ENCODE data around the gene FRMD3. TPM values are rescaled to one million over a fixed set of nuclear protein-coding genes. Genes with fewer than 3 reads are reported as not detected.

The FRMD3 gene
- total and polyA plus RNA-seq, 4 donors, result 1.8 to 7.4 (median 6.0) TPM

GRCh38 chr9:83280268-83280667 lies 257.9 kb downstream of the FRMD3 start:
- intact Hi-C loops (cut with DNase I), result no loop called here
- H3K36me3 ChIP-seq (ENCODE audit: control insufficient read depth in 1 of 2, insufficient read depth in 2 of 2, low read length in 1 of 2), result peaks cover 0 to 2% of the 10 kb centered on the region in 2 donors
- no peak for ATAC-seq (ENCODE audit: low FRiP score)
- H3K27ac ChIP-seq (ENCODE audit: low read depth in 1 of 2, low read length in 2 of 2), result no peak overlapping the region
- no peaks in the 10 kb centered on the region for H3K27me3 ChIP-seq (ENCODE audit: control insufficient read depth in 1 of 2, insufficient read depth in 2 of 2, low read length in 1 of 2)
- H3K4me1 ChIP-seq (ENCODE audit: control insufficient read depth in 1 of 2, insufficient read depth in 2 of 2, low read length in 2 of 2), result peaks cover 3% of the 10 kb centered on the region in 2 donors
- no peaks in the 10 kb centered on the region for H3K9me3 ChIP-seq (ENCODE audit: control insufficient read depth, low read length)
- 85 to 91% methylated on average over 5 of the region's 5 CpGs for WGBS, 2 donors
- no peak overlapping the region for H3K4me3 ChIP-seq (ENCODE audit: low read length in 2 of 2)
- no peak for DNase-seq

- ATAC-seq (ENCODE audit: low FRiP score) (no peak), DNase-seq (no peak)
- H3K27me3 ChIP-seq (ENCODE audit: control insufficient read depth in 1 of 2, insufficient read depth in 2 of 2, low read length in 1 of 2), result no peaks in the 10 kb centered on the region
- intact Hi-C loops (cut with DNase I), result no loop called here
- H3K36me3 ChIP-seq (ENCODE audit: control insufficient read depth in 1 of 2, insufficient read depth in 2 of 2, low read length in 1 of 2), result peaks cover 0 to 2% of the 10 kb centered on the region in 2 donors
- no peaks in the 10 kb centered on the region for H3K9me3 ChIP-seq (ENCODE audit: control insufficient read depth, low read length)
- no peak overlapping the region for H3K27ac ChIP-seq (ENCODE audit: low read depth in 1 of 2, low read length in 2 of 2)
- WGBS, 2 donors, result 78 to 88% methylated on average over 5 of the region's 5 CpGs
- no peaks in the 10 kb centered on the region for H3K4me1 ChIP-seq (ENCODE audit: control insufficient read depth in 1 of 2, insufficient read depth in 2 of 2, low read length in 2 of 2)
- no peak overlapping the region for H3K4me3 ChIP-seq (ENCODE audit: low read length in 2 of 2)
These were observed 263.4 kb downstream of the FRMD3 start for GRCh38 chr9:83274787-83275186.

- 41 to 44% methylated on average over 2 of the region's 2 CpGs for WGBS, 2 donors
- H3K4me1 ChIP-seq (ENCODE audit: control insufficient read depth in 1 of 2, insufficient read depth in 2 of 2, low read length in 2 of 2), result peaks cover 0 to under 1% of the 10 kb centered on the region in 2 donors
- no peak overlapping the region for H3K4me3 ChIP-seq (ENCODE audit: low read length in 2 of 2)
- DNase-seq, result no peak
- no peaks in the 10 kb centered on the region for H3K9me3 ChIP-seq (ENCODE audit: control insufficient read depth, low read length)
- no peak overlapping the region for H3K27ac ChIP-seq (ENCODE audit: low read depth in 1 of 2, low read length in 2 of 2)
- peaks cover 0 to 2% of the 10 kb centered on the region in 2 donors for H3K36me3 ChIP-seq (ENCODE audit: control insufficient read depth in 1 of 2, insufficient read depth in 2 of 2, low read length in 1 of 2)
- no peaks in the 10 kb centered on the region for H3K27me3 ChIP-seq (ENCODE audit: control insufficient read depth in 1 of 2, insufficient read depth in 2 of 2, low read length in 1 of 2)
- no peak for ATAC-seq (ENCODE audit: low FRiP score)
- intact Hi-C loops (cut with DNase I), result no loop called here
These were observed 266.5 kb downstream of the FRMD3 start for GRCh38 chr9:83271665-83272071.

GRCh38 chr9:83270116-83270515 lies 268.1 kb downstream of the FRMD3 start:
- H3K9me3 ChIP-seq (ENCODE audit: control insufficient read depth, low read length), result no peaks in the 10 kb centered on the region
- H3K27me3 ChIP-seq (ENCODE audit: control insufficient read depth in 1 of 2, insufficient read depth in 2 of 2, low read length in 1 of 2), result no peaks in the 10 kb centered on the region
- DNase-seq, result no peak
- peaks cover 0 to 5% of the 10 kb centered on the region in 2 donors for H3K4me1 ChIP-seq (ENCODE audit: control insufficient read depth in 1 of 2, insufficient read depth in 2 of 2, low read length in 2 of 2)
- ATAC-seq (ENCODE audit: low FRiP score), result no peak
- no peak overlapping the region for H3K27ac ChIP-seq (ENCODE audit: low read depth in 1 of 2, low read length in 2 of 2)
- H3K36me3 ChIP-seq (ENCODE audit: control insufficient read depth in 1 of 2, insufficient read depth in 2 of 2, low read length in 1 of 2), result no peaks in the 10 kb centered on the region
- intact Hi-C loops (cut with DNase I), result no loop called here
- H3K4me3 ChIP-seq (ENCODE audit: low read length in 2 of 2), result no peak overlapping the region
- WGBS, 2 donors, result 29 to 39% methylated on average over 3 of the region's 3 CpGs

- 42 to 57% methylated on average over 5 of the region's 5 CpGs for WGBS, 2 donors
- DNase-seq (no peak), ATAC-seq (ENCODE audit: low FRiP score) (no peak)
- intact Hi-C loops (cut with DNase I), result no loop called here
- Histone ChIP-seq H3K4me3 (ENCODE audit: low read length in 2 of 2) (no peak overlapping the region), H3K36me3 (ENCODE audit: control insufficient read depth in 1 of 2, insufficient read depth in 2 of 2, low read length in 1 of 2) (no peaks in the 10 kb centered on the region), H3K4me1 (ENCODE audit: control insufficient read depth in 1 of 2, insufficient read depth in 2 of 2, low read length in 2 of 2) (peaks cover 0 to 5% of the 10 kb centered on the region in 2 donors), H3K9me3 (ENCODE audit: control insufficient read depth, low read length) (no peaks in the 10 kb centered on the region), H3K27me3 (ENCODE audit: control insufficient read depth in 1 of 2, insufficient read depth in 2 of 2, low read length in 1 of 2) (no peaks in the 10 kb centered on the region), H3K27ac (ENCODE audit: low read depth in 1 of 2, low read length in 2 of 2) (no peak overlapping the region)
These were observed 270.5 kb downstream of the FRMD3 start for GRCh38 chr9:83267741-83268140.

- no peaks in the 10 kb centered on the region for H3K9me3 ChIP-seq (ENCODE audit: control insufficient read depth, low read length)
- no peak overlapping the region for H3K4me3 ChIP-seq (ENCODE audit: low read length in 2 of 2)
- H3K36me3 ChIP-seq (ENCODE audit: control insufficient read depth in 1 of 2, insufficient read depth in 2 of 2, low read length in 1 of 2), result no peaks in the 10 kb centered on the region
- 7 to 10% methylated on average over 11 of the region's 11 CpGs for WGBS, 2 donors
- no peak for DNase-seq
- ATAC-seq (ENCODE audit: low FRiP score), result peak; percentile 29
- H3K27me3 ChIP-seq (ENCODE audit: control insufficient read depth in 1 of 2, insufficient read depth in 2 of 2, low read length in 1 of 2), result no peaks in the 10 kb centered on the region
- H3K4me1 ChIP-seq (ENCODE audit: control insufficient read depth in 1 of 2, insufficient read depth in 2 of 2, low read length in 2 of 2), result peaks cover 0 to 5% of the 10 kb centered on the region in 2 donors
- H3K27ac ChIP-seq (ENCODE audit: low read depth in 1 of 2, low read length in 2 of 2), result no peak overlapping the region
- intact Hi-C loops (cut with DNase I), result no loop called here
These were observed 271.3 kb downstream of the FRMD3 start for GRCh38 chr9:83266666-83267496.

- no peak for ATAC-seq (ENCODE audit: low FRiP score)
- Histone ChIP-seq H3K27me3 (ENCODE audit: control insufficient read depth in 1 of 2, insufficient read depth in 2 of 2, low read length in 1 of 2) (no peaks in the 10 kb centered on the region), H3K36me3 (ENCODE audit: control insufficient read depth in 1 of 2, insufficient read depth in 2 of 2, low read length in 1 of 2) (no peaks in the 10 kb centered on the region), H3K9me3 (ENCODE audit: control insufficient read depth, low read length) (no peaks in the 10 kb centered on the region), H3K4me1 (ENCODE audit: control insufficient read depth in 1 of 2, insufficient read depth in 2 of 2, low read length in 2 of 2) (peaks cover 0 to 5% of the 10 kb centered on the region in 2 donors), H3K4me3 (ENCODE audit: low read length in 2 of 2) (no peak overlapping the region), H3K27ac (ENCODE audit: low read depth in 1 of 2, low read length in 2 of 2) (no peak overlapping the region)
- intact Hi-C loops (cut with DNase I), result no loop called here
- WGBS, 2 donors, result 50 to 70% methylated on average over 2 of the region's 2 CpGs
- no peak for DNase-seq
These were observed 271.9 kb downstream of the FRMD3 start for GRCh38 chr9:83266331-83266665.

- ATAC-seq (ENCODE audit: low FRiP score), result no peak
- intact Hi-C loops (cut with DNase I), result no loop called here
- H3K27ac ChIP-seq (ENCODE audit: low read depth in 1 of 2, low read length in 2 of 2), result no peak overlapping the region
These were observed 273.9 kb downstream of the FRMD3 start for GRCh38 chr9:83264315-83264714.

GRCh38 chr9:83259558-83259957 lies 278.6 kb downstream of the FRMD3 start:
- ATAC-seq (ENCODE audit: low FRiP score) (no peak), DNase-seq (no peak)
- H3K4me3 ChIP-seq (ENCODE audit: low read length in 2 of 2), result no peak overlapping the region
- no peak overlapping the region for H3K27ac ChIP-seq (ENCODE audit: low read depth in 1 of 2, low read length in 2 of 2)
- 96 to 99% methylated on average over 1 of the region's 1 CpG for WGBS, 2 donors
- no peaks in the 10 kb centered on the region for H3K9me3 ChIP-seq (ENCODE audit: control insufficient read depth, low read length)
- H3K36me3 ChIP-seq (ENCODE audit: control insufficient read depth in 1 of 2, insufficient read depth in 2 of 2, low read length in 1 of 2), result no peaks in the 10 kb centered on the region
- H3K27me3 ChIP-seq (ENCODE audit: control insufficient read depth in 1 of 2, insufficient read depth in 2 of 2, low read length in 1 of 2), result no peaks in the 10 kb centered on the region
- intact Hi-C loops (cut with DNase I), result no loop called here
- H3K4me1 ChIP-seq (ENCODE audit: control insufficient read depth in 1 of 2, insufficient read depth in 2 of 2, low read length in 2 of 2), result no peaks in the 10 kb centered on the region

More at GRCh38 chr9:83264315-83264714, 273.9 kb downstream of the FRMD3 start:
- 97 to 100% methylated on average over 2 of the region's 2 CpGs for WGBS, 2 donors
- no peaks in the 10 kb centered on the region for H3K36me3 ChIP-seq (ENCODE audit: control insufficient read depth in 1 of 2, insufficient read depth in 2 of 2, low read length in 1 of 2)
- H3K9me3 ChIP-seq (ENCODE audit: control insufficient read depth, low read length), result no peaks in the 10 kb centered on the region
- H3K4me1 ChIP-seq (ENCODE audit: control insufficient read depth in 1 of 2, insufficient read depth in 2 of 2, low read length in 2 of 2), result peaks cover 0 to 5% of the 10 kb centered on the region in 2 donors
- no peaks in the 10 kb centered on the region for H3K27me3 ChIP-seq (ENCODE audit: control insufficient read depth in 1 of 2, insufficient read depth in 2 of 2, low read length in 1 of 2)
- no peak for DNase-seq
- no peak overlapping the region for H3K4me3 ChIP-seq (ENCODE audit: low read length in 2 of 2)
